ENCODE measurements around the gene PPIA. TPM values are rescaled to one million over a fixed set of nuclear protein-coding genes. Genes with fewer than 3 reads are reported as not detected.

PPIA gene
- total and polyA plus RNA-seq, 2 donors from 2014 or later: 1,143 to 2,940 TPM

GRCh38 chr7:44797329-44798258 lies 1.1 kb downstream of the PPIA start:
- Histone ChIP-seq H3K4me1 (ENCODE audit: control insufficient read depth in 2 of 3, insufficient read depth in 2 of 3, low read depth in 1 of 3, low read length in 3 of 3) (peaks cover 0 to 11% (median 6%) of the 10 kb centered on the region in 3 donors), H3K27ac (ENCODE audit: low read depth in 2 of 2, low read length in 2 of 2) (peak overlapping the region; percentile 97 to 100), H3K9me3 (ENCODE audit: control insufficient read depth in 2 of 3, insufficient read depth in 1 of 3, low read length in 3 of 3) (no peaks in the 10 kb centered on the region), H3K36me3 (ENCODE audit: control insufficient read depth in 2 of 3, insufficient read depth in 3 of 3, low read length in 3 of 3) (peaks cover 12 to 29% (median 13%) of the 10 kb centered on the region in 3 donors), H3K9ac (ENCODE audit: low read length in 3 of 3) (peak overlapping the region; percentile 82 to 93 (median 88)), H3K27me3 (ENCODE audit: control insufficient read depth, insufficient read depth, low read length) (no peaks in the 10 kb centered on the region), H3K4me3 (ENCODE audit: low read length in 3 of 3) (peak overlapping the region; percentile 71 to 88 (median 88))
- DNase-seq: peak; percentile 91 to 97 (median 93)
- FAIRE-seq: no peak
- TF ChIP-seq CTCF (IDR thresholded peaks at IDR 0.05; ENCODE audit: borderline replicate concordance, extremely low read depth, insufficient read depth): peak; percentile 53
- intact Hi-C loops (cut with DNase I): no loop called here

GRCh38 chr7:44798649-44799305 lies 2.3 kb downstream of the PPIA start:
- peak overlapping the region in 2 of 3 donors; percentile 53 to 71 for H3K4me3 ChIP-seq (ENCODE audit: low read length in 3 of 3)
- no peak for DNase-seq
- H3K27ac ChIP-seq (ENCODE audit: low read depth in 2 of 2, low read length in 2 of 2): no peak overlapping the region
- no peak for TF ChIP-seq CTCF (IDR thresholded peaks at IDR 0.05; ENCODE audit: borderline replicate concordance, extremely low read depth, insufficient read depth)
- peak overlapping the region; percentile 1 to 70 (median 17) for H3K9ac ChIP-seq (ENCODE audit: low read length in 3 of 3)
- FAIRE-seq: no peak
- peaks cover 0 to 11% (median 6%) of the 10 kb centered on the region in 3 donors for H3K4me1 ChIP-seq (ENCODE audit: control insufficient read depth in 2 of 3, insufficient read depth in 2 of 3, low read depth in 1 of 3, low read length in 3 of 3)
- intact Hi-C loops (cut with DNase I): no loop called here
- H3K36me3 ChIP-seq (ENCODE audit: control insufficient read depth in 2 of 3, insufficient read depth in 3 of 3, low read length in 3 of 3): peaks cover 18 to 36% (median 18%) of the 10 kb centered on the region in 3 donors
- no peaks in the 10 kb centered on the region for H3K27me3 ChIP-seq (ENCODE audit: control insufficient read depth, insufficient read depth, low read length)
- H3K9me3 ChIP-seq (ENCODE audit: control insufficient read depth in 2 of 3, insufficient read depth in 1 of 3, low read length in 3 of 3): no peaks in the 10 kb centered on the region

GRCh38 chr7:44799939-44800338 lies 3.5 kb downstream of the PPIA start:
- no peak for TF ChIP-seq CTCF (IDR thresholded peaks at IDR 0.05; ENCODE audit: borderline replicate concordance, extremely low read depth, insufficient read depth)
- DNase-seq: no peak
- no peak overlapping the region for H3K4me3 ChIP-seq (ENCODE audit: low read length in 3 of 3)
- intact Hi-C loops (cut with DNase I): no loop called here
- H3K4me1 ChIP-seq (ENCODE audit: control insufficient read depth in 2 of 3, insufficient read depth in 2 of 3, low read depth in 1 of 3, low read length in 3 of 3): peaks cover 0 to 11% (median 6%) of the 10 kb centered on the region in 3 donors
- no peak overlapping the region for H3K9ac ChIP-seq (ENCODE audit: low read length in 3 of 3)
- H3K36me3 ChIP-seq (ENCODE audit: control insufficient read depth in 2 of 3, insufficient read depth in 3 of 3, low read length in 3 of 3): peaks cover 18 to 40% (median 18%) of the 10 kb centered on the region in 3 donors
- no peaks in the 10 kb centered on the region for H3K9me3 ChIP-seq (ENCODE audit: control insufficient read depth in 2 of 3, insufficient read depth in 1 of 3, low read length in 3 of 3)
- no peaks in the 10 kb centered on the region for H3K27me3 ChIP-seq (ENCODE audit: control insufficient read depth, insufficient read depth, low read length)
- no peak overlapping the region for H3K27ac ChIP-seq (ENCODE audit: low read depth in 2 of 2, low read length in 2 of 2)
- FAIRE-seq: no peak
